Subcutaneous abdominal adipose tissue (tissue), 5 donors: ENCODE measurements around the gene KLF9.
A peak's percentile ranks its signal among the peaks of the same experiment; 100 is the strongest.

Experiments
- H3K27ac ChIP-seq: one replicate; pipeline ENCODE4 v1.7.0; 2013; ENCODE audit warnings: low read depth, mild to moderate bottlenecking, inconsistent platforms, low read length, moderate library complexity
- H3K27me3 ChIP-seq, 5 donors: one replicate each; pipeline ENCODE4 v1.7.0; 2013; ENCODE audit warnings: low read length in 5 of 5, inconsistent platforms in 1 of 5; ENCODE audit not compliant: control insufficient read depth in 5 of 5, insufficient read depth in 4 of 5
- H3K36me3 ChIP-seq, 5 donors: one replicate each; pipeline ENCODE4 v1.7.0; 2013; ENCODE audit warnings: low read length in 5 of 5; ENCODE audit not compliant: control insufficient read depth in 5 of 5, insufficient read depth in 5 of 5
- H3K4me1 ChIP-seq, 5 donors: one replicate each; pipeline ENCODE4 v1.7.0; 2013; ENCODE audit warnings: low read length in 5 of 5, mild to moderate bottlenecking in 3 of 5, moderate library complexity in 1 of 5; ENCODE audit not compliant: control insufficient read depth in 5 of 5, insufficient read depth in 5 of 5
- H3K4me3 ChIP-seq, 5 donors: one replicate each; pipeline ENCODE4 v1.7.0; 2013; ENCODE audit warnings: low read length in 5 of 5, low read depth in 1 of 5
- H3K9ac ChIP-seq, 5 donors: one replicate each; pipeline ENCODE4 v1.7.0; 2013; ENCODE audit warnings: low read length in 5 of 5, mild to moderate bottlenecking in 4 of 5, moderate library complexity in 3 of 5
- H3K9me3 ChIP-seq, 5 donors: one replicate each; pipeline ENCODE4 v1.7.0; 2013; ENCODE audit warnings: low read length in 5 of 5; ENCODE audit not compliant: control insufficient read depth in 5 of 5
- donor health status: healthy.
- donor health status: healthy.
- donor health status: healthy.
- donor health status: healthy.
- donor health status: healthy.

KLF9 gene

GRCh38 chr9:70392850-70393249 lies 21.6 kb downstream of the KLF9 start:
- peak overlapping the region; percentile 6 for H3K27ac ChIP-seq
- peaks cover 0 to under 1% (median 0%) of the 10 kb centered on the region in 5 donors for H3K36me3 ChIP-seq
- no peak overlapping the region for H3K4me3 ChIP-seq
- H3K4me1 ChIP-seq: peaks cover 2 to 71% (median 61%) of the 10 kb centered on the region in 5 donors
- peak overlapping the region in 1 of 5 donors; percentile 17 for H3K9ac ChIP-seq
- H3K9me3 ChIP-seq: no peaks in the 10 kb centered on the region
- no peaks in the 10 kb centered on the region for H3K27me3 ChIP-seq

- Histone ChIP-seq H3K27me3 (no peaks in the 10 kb centered on the region), H3K9ac (no peak overlapping the region), H3K4me3 (no peak overlapping the region), H3K27ac (no peak overlapping the region), H3K4me1 (peaks cover 2 to 67% (median 55%) of the 10 kb centered on the region in 5 donors), H3K9me3 (no peaks in the 10 kb centered on the region), H3K36me3 (peaks cover 0 to 5% (median 5%) of the 10 kb centered on the region in 5 donors)
These were observed 22.3 kb downstream of the KLF9 start for GRCh38 chr9:70392189-70392588.

GRCh38 chr9:70390933-70391341 lies 23.5 kb downstream of the KLF9 start:
- Histone ChIP-seq H3K27ac (peak overlapping the region; percentile 3), H3K36me3 (peaks cover 11 to 18% (median 16%) of the 10 kb centered on the region in 5 donors), H3K9me3 (no peaks in the 10 kb centered on the region), H3K9ac (no peak overlapping the region), H3K27me3 (no peaks in the 10 kb centered on the region), H3K4me3 (no peak overlapping the region), H3K4me1 (peaks cover 2 to 67% (median 52%) of the 10 kb centered on the region in 5 donors)

- Histone ChIP-seq H3K36me3 (peaks cover 15 to 24% (median 18%) of the 10 kb centered on the region in 5 donors), H3K27ac (peak overlapping the region; percentile 32), H3K9me3 (no peaks in the 10 kb centered on the region), H3K27me3 (no peaks in the 10 kb centered on the region), H3K4me1 (peaks cover 2 to 57% (median 47%) of the 10 kb centered on the region in 5 donors), H3K9ac (no peak overlapping the region), H3K4me3 (no peak overlapping the region)
These were observed 24.7 kb downstream of the KLF9 start for GRCh38 chr9:70389621-70390266.

- no peak overlapping the region for H3K9ac ChIP-seq
- H3K4me3 ChIP-seq: no peak overlapping the region
- peaks cover 2 to 51% (median 43%) of the 10 kb centered on the region in 5 donors for H3K4me1 ChIP-seq
- no peaks in the 10 kb centered on the region for H3K9me3 ChIP-seq
- H3K36me3 ChIP-seq: peaks cover 15 to 24% (median 21%) of the 10 kb centered on the region in 5 donors
- no peaks in the 10 kb centered on the region for H3K27me3 ChIP-seq
- no peak overlapping the region for H3K27ac ChIP-seq
These were observed 25.3 kb downstream of the KLF9 start for GRCh38 chr9:70389188-70389587.

- peaks cover 15 to 29% (median 26%) of the 10 kb centered on the region in 5 donors for H3K36me3 ChIP-seq
- H3K9ac ChIP-seq: no peak overlapping the region
- no peak overlapping the region for H3K27ac ChIP-seq
- no peak overlapping the region for H3K4me3 ChIP-seq
- no peaks in the 10 kb centered on the region for H3K27me3 ChIP-seq
- H3K9me3 ChIP-seq: no peaks in the 10 kb centered on the region
- peaks cover 2 to 39% (median 34%) of the 10 kb centered on the region in 5 donors for H3K4me1 ChIP-seq
These were observed 26.8 kb downstream of the KLF9 start for GRCh38 chr9:70387663-70388062.

- no peaks in the 10 kb centered on the region for H3K27me3 ChIP-seq
- H3K9ac ChIP-seq: no peak overlapping the region
- peaks cover 0 to 24% (median 13%) of the 10 kb centered on the region in 5 donors for H3K4me1 ChIP-seq
- H3K36me3 ChIP-seq: peaks cover 15 to 29% (median 26%) of the 10 kb centered on the region in 5 donors
- H3K27ac ChIP-seq: no peak overlapping the region
- H3K9me3 ChIP-seq: no peaks in the 10 kb centered on the region
- no peak overlapping the region for H3K4me3 ChIP-seq
These were observed 29.0 kb downstream of the KLF9 start for GRCh38 chr9:70385426-70385825.

- Histone ChIP-seq H3K36me3 (peaks cover 15 to 29% (median 26%) of the 10 kb centered on the region in 5 donors), H3K27ac (no peak overlapping the region), H3K4me1 (peaks cover 0 to 11% (median 3%) of the 10 kb centered on the region in 5 donors)
These were observed 31.5 kb downstream of the KLF9 start for GRCh38 chr9:70382709-70383605.

GRCh38 chr9:70382046-70382708 lies 32.3 kb downstream of the KLF9 start:
- Histone ChIP-seq H3K4me3 (no peak overlapping the region), H3K27ac (no peak overlapping the region), H3K36me3 (peaks cover 12 to 26% (median 23%) of the 10 kb centered on the region in 5 donors), H3K27me3 (no peaks in the 10 kb centered on the region), H3K4me1 (peaks cover 0 to 8% (median 3%) of the 10 kb centered on the region in 5 donors), H3K9me3 (no peaks in the 10 kb centered on the region), H3K9ac (no peak overlapping the region)

More at GRCh38 chr9:70382709-70383605, 31.5 kb downstream of the KLF9 start:
- no peaks in the 10 kb centered on the region for H3K9me3 ChIP-seq
- no peak overlapping the region for H3K9ac ChIP-seq
- H3K27me3 ChIP-seq: no peaks in the 10 kb centered on the region
- H3K4me3 ChIP-seq: no peak overlapping the region
